Natural killer cell treated with Interleukin-12 subunit alpha and Interleukin-12 subunit beta and Interleukin-15 and Interleukin-18, amount 100 ng/mL, for 72 hours (primary cell): ENCODE results near the gene ZNF236. TPM values are rescaled to one million over a fixed set of nuclear protein-coding genes. Genes with fewer than 3 reads are reported as not detected.
"Not testable (repeated sequence)": the region's sequence is repeated elsewhere in the genome, so short reads cannot be mapped to it uniquely, and the experiment has no call there.

Experiments
- ATAC-seq, 2 donors: fragments of 150-1000 bp; cut with Tn5 transposase in 1 of 2; sonication (Bioruptor Pico), chemical (Tn5 transposase) in 1 of 2; 2 replicates each; pipeline ENCODE4 v1.10.0; 2021
- DNase-seq: peaks from one replicate; pipeline ENCODE4 v3.0.0; 2022; ENCODE audit warnings: low spot score
- H3K27ac Mint-ChIP-seq, 2 donors: 1 replicate in 1 of 2; 2 replicates in 1 of 2; pipeline ENCODE4 v1.8.0; 2022; ENCODE audit warnings: mixed read lengths in 2 of 2, mild to moderate bottlenecking in 1 of 2, moderate library complexity in 1 of 2
- H3K27me3 Mint-ChIP-seq, 2 donors: 1 replicate in 1 of 2; 2 replicates in 1 of 2; pipeline ENCODE4 v1.8.0; 2022; ENCODE audit warnings: mixed read lengths in 2 of 2
- H3K36me3 Mint-ChIP-seq: one replicate; pipeline ENCODE4 v1.8.0; 2022; ENCODE audit warnings: mixed read lengths
- H3K4me1 Mint-ChIP-seq, 2 donors: 1 replicate in 1 of 2; 2 replicates in 1 of 2; pipeline ENCODE4 v1.8.0; 2022; ENCODE audit warnings: low read depth in 2 of 2, mixed read lengths in 2 of 2, mild to moderate bottlenecking in 1 of 2
- H3K4me3 Mint-ChIP-seq: one replicate; pipeline ENCODE4 v1.8.0; 2022; ENCODE audit warnings: mixed read lengths
- H3K9me3 Mint-ChIP-seq: 2 replicates; pipeline ENCODE4 v1.8.0; 2022; ENCODE audit warnings: mixed read lengths
- total RNA-seq, 2 donors: library from RNA; stranded (reverse); gene quantifications; one replicate each; pipeline ENCODE4 v1.2.3, GENCODE V29; 2022

The ZNF236 gene
- total RNA-seq, 2 donors from 2014 or later: 18.0 to 37.4 TPM

DNA sequence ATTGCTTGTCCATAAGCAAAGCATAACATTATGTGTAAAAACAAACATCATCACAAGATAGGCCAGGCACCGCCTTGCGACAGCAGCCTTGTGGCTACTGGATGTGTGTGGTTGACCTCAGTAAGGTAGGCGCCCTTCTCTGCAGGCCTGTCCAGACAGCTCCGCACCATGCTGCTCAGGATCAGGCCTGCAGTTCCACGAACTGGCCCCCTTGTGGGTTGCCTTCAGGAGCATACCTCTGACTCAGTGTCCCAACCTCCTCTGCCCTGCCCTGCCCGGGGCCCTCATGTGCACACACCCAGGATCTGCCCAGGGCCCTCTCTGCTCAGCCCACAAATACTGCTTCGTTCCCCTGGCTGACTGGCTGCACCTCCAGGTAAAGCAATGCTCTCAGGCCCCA lies 16.1 kb upstream of the ZNF236 start:
- no peak overlapping the region for H3K27ac Mint-ChIP-seq
- H3K36me3 Mint-ChIP-seq: no peaks in the 10 kb centered on the region
- peaks cover 12 to 13% of the 10 kb centered on the region in 2 donors for H3K4me1 Mint-ChIP-seq
- no peak for ATAC-seq
- no peak for DNase-seq
- H3K27me3 Mint-ChIP-seq: peaks cover 0 to 2% of the 10 kb centered on the region in 2 donors
- H3K4me3 Mint-ChIP-seq: no peak overlapping the region
- no peaks in the 10 kb centered on the region for H3K9me3 Mint-ChIP-seq

- no peak for DNase-seq
- Mint-ChIP-seq H3K27ac (no peak overlapping the region), H3K4me1 (peaks cover 10% of the 10 kb centered on the region in 2 donors), H3K27me3 (no peaks in the 10 kb centered on the region), H3K4me3 (no peak overlapping the region), H3K36me3 (no peaks in the 10 kb centered on the region), H3K9me3 (no peaks in the 10 kb centered on the region)
- ATAC-seq: no peak
Measured at GRCh38 chr18:76808561-76808960, 13.8 kb upstream of the ZNF236 start.

GRCh38 chr18:76811530-76811929 lies 10.8 kb upstream of the ZNF236 start:
- not testable (repeated sequence) for H3K27ac Mint-ChIP-seq, H3K4me3 Mint-ChIP-seq, H3K4me1 Mint-ChIP-seq, H3K36me3 Mint-ChIP-seq, H3K27me3 Mint-ChIP-seq, H3K9me3 Mint-ChIP-seq, ATAC-seq, DNase-seq

- Mint-ChIP-seq H3K36me3 (no peaks in the 10 kb centered on the region), H3K4me3 (no peak overlapping the region), H3K27me3 (no peaks in the 10 kb centered on the region), H3K9me3 (no peaks in the 10 kb centered on the region), H3K4me1 (peaks cover 5 to 8% of the 10 kb centered on the region in 2 donors), H3K27ac (no peak overlapping the region)
- ATAC-seq (no peak), DNase-seq (no peak)
Measured at GRCh38 chr18:76814256-76814655, 8.1 kb upstream of the ZNF236 start.

- H3K27ac Mint-ChIP-seq: peak overlapping the region in 1 of 2 donors; percentile 68
- H3K9me3 Mint-ChIP-seq: no peaks in the 10 kb centered on the region
- H3K4me3 Mint-ChIP-seq: no peak overlapping the region
- no peaks in the 10 kb centered on the region for H3K36me3 Mint-ChIP-seq
- no peaks in the 10 kb centered on the region for H3K27me3 Mint-ChIP-seq
- peaks cover 17 to 21% of the 10 kb centered on the region in 2 donors for H3K4me1 Mint-ChIP-seq
- DNase-seq (no peak), ATAC-seq (peak in 1 of 2 donors; percentile 40)
Measured at GRCh38 chr18:76816127-76816526, 6.2 kb upstream of the ZNF236 start.

GRCh38 chr18:76817888-76818611 lies 4.3 kb upstream of the ZNF236 start:
- no peak for DNase-seq
- H3K36me3 Mint-ChIP-seq: no peaks in the 10 kb centered on the region
- no peak overlapping the region for H3K4me3 Mint-ChIP-seq
- no peak for ATAC-seq
- H3K27ac Mint-ChIP-seq: no peak overlapping the region
- no peaks in the 10 kb centered on the region for H3K27me3 Mint-ChIP-seq
- no peaks in the 10 kb centered on the region for H3K9me3 Mint-ChIP-seq
- H3K4me1 Mint-ChIP-seq: peaks cover 17 to 22% of the 10 kb centered on the region in 2 donors

DNA sequence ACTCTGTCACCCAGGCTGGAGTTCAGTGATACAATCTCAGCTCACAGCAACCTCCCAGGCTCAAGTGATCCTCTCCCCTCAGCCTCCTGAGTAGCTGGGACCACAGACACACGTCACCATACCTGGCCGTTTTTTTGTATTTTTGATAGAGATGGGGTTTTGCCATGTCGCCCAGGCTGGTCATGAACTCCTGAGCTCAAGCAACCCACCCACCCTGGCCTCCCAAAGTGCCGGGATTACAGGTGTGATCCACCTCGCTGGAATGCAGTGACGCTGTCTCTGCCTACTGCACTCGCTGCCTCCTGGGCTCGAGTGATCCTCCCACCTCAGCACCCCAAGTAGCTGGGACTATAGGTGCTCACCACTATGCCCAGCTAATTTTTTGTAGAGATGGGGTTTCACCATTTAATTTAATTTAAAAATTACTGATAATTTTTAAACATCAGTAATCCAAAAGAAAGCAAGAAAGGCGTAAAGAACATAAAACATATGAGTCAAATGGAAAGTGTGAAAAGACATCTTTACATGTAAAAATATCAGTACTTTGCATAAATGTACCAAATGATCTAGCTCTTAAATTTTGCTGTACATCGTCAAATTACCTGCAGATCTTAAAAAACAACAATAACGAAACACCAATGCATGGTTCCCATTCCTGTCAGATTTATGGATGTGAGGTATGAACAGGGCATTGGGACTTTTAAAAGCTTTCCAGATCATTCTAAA lies 2.8 kb upstream of the ZNF236 start:
- H3K9me3 Mint-ChIP-seq: no peaks in the 10 kb centered on the region
- peak overlapping the region; percentile 92 for H3K4me3 Mint-ChIP-seq
- H3K27ac Mint-ChIP-seq: no peak overlapping the region
- H3K4me1 Mint-ChIP-seq: peaks cover 23 to 33% of the 10 kb centered on the region in 2 donors
- ATAC-seq (no peak), DNase-seq (no peak)
- no peaks in the 10 kb centered on the region for H3K36me3 Mint-ChIP-seq
- H3K27me3 Mint-ChIP-seq: no peaks in the 10 kb centered on the region

DNA sequence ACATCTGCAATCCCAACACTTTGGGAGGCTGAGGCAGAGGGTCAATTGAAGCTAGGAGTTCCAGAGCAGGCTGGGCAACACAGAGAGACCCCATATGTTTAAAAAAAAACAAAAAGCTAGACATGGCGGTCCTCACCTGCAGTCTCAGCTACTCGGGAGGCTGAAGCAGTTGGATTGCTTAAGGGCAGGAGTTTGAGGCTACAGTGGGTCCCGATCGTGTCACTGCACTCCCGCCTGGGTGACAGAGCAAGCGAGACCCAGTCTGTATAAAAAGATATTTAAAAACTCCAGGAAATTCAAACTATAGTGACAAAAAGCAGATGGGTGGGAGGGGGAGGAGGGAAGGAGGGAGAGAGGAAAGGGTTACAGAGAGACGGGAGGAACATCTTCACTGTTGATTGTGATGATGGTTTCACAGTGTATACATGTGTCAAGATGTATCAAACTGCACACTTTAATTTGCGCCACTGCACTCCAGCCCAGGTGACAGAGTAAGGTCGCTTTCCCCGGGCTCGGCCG lies 942 bp upstream of the ZNF236 start:
- DNase-seq: no peak
- Mint-ChIP-seq H3K36me3 (no peaks in the 10 kb centered on the region), H3K4me1 (peaks cover 24 to 40% of the 10 kb centered on the region in 2 donors), H3K9me3 (no peaks in the 10 kb centered on the region), H3K27me3 (no peaks in the 10 kb centered on the region), H3K27ac (peak overlapping the region; percentile 84 to 90), H3K4me3 (peak overlapping the region; percentile 92)
- ATAC-seq: no peak

GRCh38 chr18:76821875-76822505 lies 367 bp upstream of the ZNF236 start:
- no peaks in the 10 kb centered on the region for H3K27me3 Mint-ChIP-seq
- H3K27ac Mint-ChIP-seq: peak overlapping the region; percentile 84 to 90
- ATAC-seq (peak; percentile 72 to 81), DNase-seq (peak; percentile 77)
- peak overlapping the region; percentile 92 for H3K4me3 Mint-ChIP-seq
- no peaks in the 10 kb centered on the region for H3K9me3 Mint-ChIP-seq
- no peaks in the 10 kb centered on the region for H3K36me3 Mint-ChIP-seq
- H3K4me1 Mint-ChIP-seq: peaks cover 24 to 40% of the 10 kb centered on the region in 2 donors

DNA sequence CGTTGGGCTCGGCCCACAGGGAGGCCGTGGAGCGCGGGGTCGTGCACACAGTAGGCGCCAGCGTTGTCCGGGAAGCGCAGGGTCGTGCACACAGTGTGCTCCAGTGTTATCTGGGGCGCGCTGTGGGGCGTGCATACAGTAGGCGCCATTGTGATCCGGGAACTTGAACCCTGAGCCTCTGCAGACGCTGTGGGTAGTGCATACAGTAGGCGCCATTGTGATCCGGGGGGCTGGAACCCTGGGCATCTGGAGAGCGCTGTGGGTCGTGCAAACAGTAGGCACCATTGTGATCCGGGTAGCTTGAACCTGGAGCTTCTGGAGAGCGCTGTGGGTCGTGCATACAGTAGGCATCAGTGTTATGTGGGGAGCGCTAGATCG lies 793 bp downstream of the ZNF236 start:
- H3K27me3 Mint-ChIP-seq: no peaks in the 10 kb centered on the region
- H3K36me3 Mint-ChIP-seq: no peaks in the 10 kb centered on the region
- peaks cover 28 to 49% of the 10 kb centered on the region in 2 donors for H3K4me1 Mint-ChIP-seq
- ATAC-seq: no peak
- no peak for DNase-seq
- H3K4me3 Mint-ChIP-seq: peak overlapping the region; percentile 87
- H3K27ac Mint-ChIP-seq: peak overlapping the region in 1 of 2 donors; percentile 18
- H3K9me3 Mint-ChIP-seq: no peaks in the 10 kb centered on the region

- no peaks in the 10 kb centered on the region for H3K36me3 Mint-ChIP-seq
- H3K9me3 Mint-ChIP-seq: no peaks in the 10 kb centered on the region
- H3K27me3 Mint-ChIP-seq: no peaks in the 10 kb centered on the region
- ATAC-seq (no peak), DNase-seq (no peak)
- peak overlapping the region; percentile 87 for H3K4me3 Mint-ChIP-seq
- peak overlapping the region; percentile 8 to 18 for H3K27ac Mint-ChIP-seq
- H3K4me1 Mint-ChIP-seq: peaks cover 28 to 46% of the 10 kb centered on the region in 2 donors
Measured at GRCh38 chr18:76823587-76824011, 1.2 kb downstream of the ZNF236 start.

- Mint-ChIP-seq H3K4me1 (peaks cover 28 to 44% of the 10 kb centered on the region in 2 donors), H3K36me3 (no peaks in the 10 kb centered on the region), H3K27ac (peak overlapping the region; percentile 8 to 57), H3K4me3 (peak overlapping the region; percentile 87), H3K27me3 (no peaks in the 10 kb centered on the region), H3K9me3 (no peaks in the 10 kb centered on the region)
- ATAC-seq: no peak
- no peak for DNase-seq
Measured at GRCh38 chr18:76824145-76824676, 1.9 kb downstream of the ZNF236 start.

DNA sequence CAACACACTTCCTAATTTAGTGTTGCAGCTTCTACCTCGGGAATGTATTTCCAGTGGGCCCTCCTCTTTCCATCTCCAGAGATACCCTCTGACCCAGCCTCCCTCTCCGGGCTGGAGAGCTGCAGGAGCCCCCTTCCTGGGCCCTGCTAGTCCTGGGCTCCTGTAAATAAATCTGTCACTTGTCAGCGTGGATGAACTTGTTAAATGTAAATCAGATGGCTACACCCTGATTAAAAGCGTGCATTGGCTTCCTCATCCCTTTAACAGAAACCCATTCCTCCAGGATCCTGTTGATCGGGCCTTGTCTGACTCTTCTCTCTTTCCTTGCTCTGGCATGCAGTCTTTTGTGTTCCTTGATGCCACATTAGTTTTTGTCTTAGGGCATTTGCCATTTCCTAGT lies 2.4 kb downstream of the ZNF236 start:
- no peaks in the 10 kb centered on the region for H3K9me3 Mint-ChIP-seq
- ATAC-seq (no peak), DNase-seq (no peak)
- H3K4me1 Mint-ChIP-seq: peaks cover 27 to 42% of the 10 kb centered on the region in 2 donors
- H3K36me3 Mint-ChIP-seq: no peaks in the 10 kb centered on the region
- H3K27ac Mint-ChIP-seq: peak overlapping the region; percentile 8 to 57
- peak overlapping the region; percentile 87 for H3K4me3 Mint-ChIP-seq
- H3K27me3 Mint-ChIP-seq: no peaks in the 10 kb centered on the region
